GM12891 (cell line): Measurements from ENCODE around the gene MST1.

ENCODE experiments used
- PAX5 ChIP-seq: IDR thresholded peaks from 2 replicates; pipeline ENCODE4 v1.6.1; 2011; ENCODE audit warnings: low read length, moderate library complexity, mild to moderate bottlenecking; ENCODE audit not compliant: insufficient read depth, severe bottlenecking
- POLR2A ChIP-seq: IDR thresholded peaks from 2 replicates; pipeline ENCODE4 v1.6.1; 2011; ENCODE audit warnings: low read depth, low read length, control low read depth
- POLR2AphosphoS5 ChIP-seq: IDR thresholded peaks from 2 replicates; pipeline ENCODE4 v1.6.1; 2011; ENCODE audit warnings: low read depth, low read length, control low read depth
- POU2F2 ChIP-seq: IDR thresholded peaks from 2 replicates; pipeline ENCODE4 v1.6.1; 2011; ENCODE audit warnings: low read depth, mild to moderate bottlenecking, control low read depth, low read length, moderate library complexity
- SPI1 ChIP-seq: IDR thresholded peaks from 2 replicates; pipeline ENCODE4 v1.6.1; 2011; ENCODE audit warnings: low read depth, low read length, control low read depth
- TAF1 ChIP-seq: IDR thresholded peaks from 2 replicates; pipeline ENCODE4 v1.6.1; 2011; ENCODE audit warnings: low read depth, low read length, control low read depth

DNA sequence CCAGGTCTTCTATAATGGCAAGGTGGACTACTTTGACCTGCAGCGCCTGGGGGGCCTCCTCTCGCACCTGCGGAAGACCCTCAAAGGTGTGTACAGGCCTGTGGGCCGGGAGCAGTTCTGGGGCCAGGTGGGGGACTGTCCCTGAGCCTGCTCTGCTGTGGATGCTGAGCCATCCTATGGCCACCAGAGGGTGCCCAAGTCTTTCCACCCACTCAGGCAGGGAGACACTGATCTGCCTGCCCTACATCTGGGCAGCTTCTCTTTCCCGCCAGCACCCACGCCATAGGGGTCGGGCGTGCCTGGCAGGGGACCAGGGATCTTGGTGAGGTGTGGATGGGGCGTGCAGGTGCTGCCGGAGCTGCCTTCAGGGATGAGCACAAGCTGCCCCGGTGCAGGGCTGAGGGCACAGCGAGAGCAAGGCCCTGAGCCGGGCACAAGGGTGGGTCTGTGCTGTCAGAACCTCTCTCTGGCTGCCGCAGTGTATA lies 14.2 kb upstream of the MST1 start:
- TF ChIP-seq POLR2A (no peak), POLR2AphosphoS5 (no peak), TAF1 (no peak), POU2F2 (no peak), SPI1 (no peak), PAX5 (no peak)
